HepG2 (cell line): ENCODE measurements around the gene TSPAN12. TPM values are rescaled to one million over a fixed set of nuclear protein-coding genes. Genes with fewer than 3 reads are reported as not detected.

Experiments
- FOXO1 ChIP-seq: sonication (generic); formaldehyde crosslinking; IDR thresholded peaks from 2 replicates; pipeline ENCODE4 v1.4.0; 2020; ENCODE audit warnings: missing genetic modification reagents
- HNRNPLL ChIP-seq: fragments of 200-400 bp; formaldehyde crosslinking; IDR thresholded peaks from 2 replicates; pipeline ENCODE4 v1.6.1; 2017; ENCODE audit warnings: mild to moderate bottlenecking, low read depth, low read length; ENCODE audit not compliant: poor library complexity, severe bottlenecking
- IKZF4 ChIP-seq: sonication (generic); formaldehyde crosslinking; IDR thresholded peaks from 2 replicates; pipeline ENCODE4 v1.5.1; 2020; ENCODE audit warnings: borderline replicate concordance, mild to moderate bottlenecking, low read depth, missing genetic modification reagents; ENCODE audit errors: not compliant biosample characterization
- ISL2 ChIP-seq: sonication (generic); formaldehyde crosslinking; IDR thresholded peaks from 2 replicates; pipeline ENCODE4 v1.5.0; 2020; ENCODE audit warnings: missing genetic modification reagents
- MAZ ChIP-seq, 2 experiments: sonication (generic) in 1 of 2; formaldehyde crosslinking in 1 of 2; IDR thresholded peaks; 2 replicates each; pipeline versions ENCODE4 v1.5.0 to v1.6.1; 2012 to 2020; ENCODE audit warnings: low read depth in 2 of 2, mild to moderate bottlenecking in 2 of 2, borderline replicate concordance in 1 of 2, improper control_type of control experiment in 1 of 2, low read length in 1 of 2, missing genetic modification reagents in 1 of 2, moderate library complexity in 1 of 2
- MEIS1 ChIP-seq: sonication (generic); formaldehyde crosslinking; IDR thresholded peaks from 2 replicates; pipeline ENCODE4 v1.9.0; 2021; ENCODE audit warnings: mild to moderate bottlenecking, missing genetic modification reagents, moderate library complexity, borderline replicate concordance
- MEIS2 ChIP-seq: sonication (generic); formaldehyde crosslinking; IDR thresholded peaks from 2 replicates; pipeline ENCODE4 v1.9.0; 2021; ENCODE audit warnings: mild to moderate bottlenecking, missing genetic modification reagents
- MYC ChIP-seq: sonication (generic); formaldehyde crosslinking; IDR thresholded peaks from 2 replicates; pipeline ENCODE4 v1.9.0; 2021; ENCODE audit warnings: missing genetic modification reagents, borderline replicate concordance
- ZBTB38 ChIP-seq: sonication (generic); formaldehyde crosslinking; IDR thresholded peaks from 2 replicates; pipeline ENCODE4 v1.5.1; 2020; ENCODE audit warnings: mild to moderate bottlenecking, missing genetic modification reagents
- ZNF329 ChIP-seq: sonication (generic); formaldehyde crosslinking; IDR thresholded peaks from 2 replicates; pipeline ENCODE4 v1.9.0; 2021; ENCODE audit warnings: low read depth, mild to moderate bottlenecking, missing genetic modification reagents
- ZNF383 ChIP-seq: sonication (generic); formaldehyde crosslinking; IDR thresholded peaks from 2 replicates; pipeline ENCODE4 v1.4.0; 2020; ENCODE audit warnings: missing genetic modification reagents, mild to moderate bottlenecking, borderline replicate concordance
- ZNF512B ChIP-seq: sonication (generic); formaldehyde crosslinking; IDR thresholded peaks from 2 replicates; pipeline ENCODE4 v1.5.1; 2020; ENCODE audit warnings: missing genetic modification reagents, mild to moderate bottlenecking, borderline replicate concordance
- ZSCAN12 ChIP-seq: sonication (generic); formaldehyde crosslinking; IDR thresholded peaks from 2 replicates; pipeline ENCODE4 v1.9.0; 2021; ENCODE audit warnings: mild to moderate bottlenecking, missing genetic modification reagents
- polyA plus RNA-seq, 8 experiments: library from polyadenylated mRNA; depleted of rRNA in 3 of 8; stranded (reverse) in 7 of 8; unstranded in 1 of 8; fragments of >200 nt; fragmentation: Illumina TruSeq in 4 of 8; extraction: Trizol in 4 of 8; gene quantifications; 2 replicates each; pipeline versions ENCODE4 v1.2.1 to v1.2.3, GENCODE V29; 2011 to 2016; ENCODE audit warnings: low read depth in 4 of 8, missing spikeins in 1 of 8, mixed read lengths in 1 of 8; ENCODE audit not compliant: insufficient read depth in 1 of 8
- total RNA-seq, 5 experiments: library from RNA; depleted of rRNA; stranded (reverse); fragments of >200 nt; fragmentation: Illumina TruSeq; extraction: Trizol; gene quantifications; 2 replicates each; pipeline ENCODE4 v1.2.3, GENCODE V29; 2016; ENCODE audit warnings: low read depth in 1 of 5
- TF ChIP-seq, protein P1 (sequence below): sonication (generic); formaldehyde crosslinking; IDR thresholded peaks from 2 replicates; pipeline ENCODE4 v1.5.0; 2020; ENCODE audit warnings: mild to moderate bottlenecking, missing genetic modification reagents, borderline replicate concordance
- TF ChIP-seq, protein P2 (sequence below): sonication (generic); formaldehyde crosslinking; IDR thresholded peaks from 2 replicates; pipeline ENCODE4 v1.4.0; 2020; ENCODE audit warnings: mild to moderate bottlenecking, missing genetic modification reagents
- TF ChIP-seq, protein P3 (sequence below): sonication (generic); formaldehyde crosslinking; IDR thresholded peaks from 2 replicates; pipeline ENCODE4 v1.5.0; 2020; ENCODE audit warnings: mild to moderate bottlenecking, missing genetic modification reagents, moderate library complexity
- TF ChIP-seq, protein P4 (sequence below): IDR thresholded peaks from 2 replicates; pipeline ENCODE4 v1.6.1; 2012; ENCODE audit warnings: inconsistent platforms

Gene TSPAN12
- total and polyA plus RNA-seq, 2 of the 13 experiments (the other 11 are each of a cell fraction or from before 2014, with no cell fraction given): 0.48 to 0.95 TPM

- TF ChIP-seq, protein P1, sequence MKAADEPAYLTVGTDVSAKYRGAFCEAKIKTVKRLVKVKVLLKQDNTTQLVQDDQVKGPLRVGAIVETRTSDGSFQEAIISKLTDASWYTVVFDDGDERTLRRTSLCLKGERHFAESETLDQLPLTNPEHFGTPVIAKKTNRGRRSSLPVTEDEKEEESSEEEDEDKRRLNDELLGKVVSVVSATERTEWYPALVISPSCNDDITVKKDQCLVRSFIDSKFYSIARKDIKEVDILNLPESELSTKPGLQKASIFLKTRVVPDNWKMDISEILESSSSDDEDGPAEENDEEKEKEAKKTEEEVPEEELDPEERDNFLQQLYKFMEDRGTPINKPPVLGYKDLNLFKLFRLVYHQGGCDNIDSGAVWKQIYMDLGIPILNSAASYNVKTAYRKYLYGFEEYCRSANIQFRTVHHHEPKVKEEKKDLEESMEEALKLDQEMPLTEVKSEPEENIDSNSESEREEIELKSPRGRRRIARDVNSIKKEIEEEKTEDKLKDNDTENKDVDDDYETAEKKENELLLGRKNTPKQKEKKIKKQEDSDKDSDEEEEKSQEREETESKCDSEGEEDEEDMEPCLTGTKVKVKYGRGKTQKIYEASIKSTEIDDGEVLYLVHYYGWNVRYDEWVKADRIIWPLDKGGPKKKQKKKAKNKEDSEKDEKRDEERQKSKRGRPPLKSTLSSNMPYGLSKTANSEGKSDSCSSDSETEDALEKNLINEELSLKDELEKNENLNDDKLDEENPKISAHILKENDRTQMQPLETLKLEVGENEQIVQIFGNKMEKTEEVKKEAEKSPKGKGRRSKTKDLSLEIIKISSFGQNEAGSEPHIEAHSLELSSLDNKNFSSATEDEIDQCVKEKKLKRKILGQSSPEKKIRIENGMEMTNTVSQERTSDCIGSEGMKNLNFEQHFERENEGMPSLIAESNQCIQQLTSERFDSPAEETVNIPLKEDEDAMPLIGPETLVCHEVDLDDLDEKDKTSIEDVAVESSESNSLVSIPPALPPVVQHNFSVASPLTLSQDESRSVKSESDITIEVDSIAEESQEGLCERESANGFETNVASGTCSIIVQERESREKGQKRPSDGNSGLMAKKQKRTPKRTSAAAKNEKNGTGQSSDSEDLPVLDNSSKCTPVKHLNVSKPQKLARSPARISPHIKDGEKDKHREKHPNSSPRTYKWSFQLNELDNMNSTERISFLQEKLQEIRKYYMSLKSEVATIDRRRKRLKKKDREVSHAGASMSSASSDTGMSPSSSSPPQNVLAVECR: peak; percentile 42; the same call in 1 of the 2 replicates
- TF ChIP-seq MEIS2 (CRISPR knock-in tag) (0 out of 2 replicates have a peak, but pooled peaks have one; percentile 23), HNRNPLL (peak; percentile 54), ZNF512B (no peak), MAZ (IDR thresholded peaks at IDR 0.05; ENCODE audit: borderline replicate concordance, low read depth, low read length) (no peak), MAZ (CRISPR knock-in tag; IDR thresholded peaks at IDR 0.05; ENCODE audit: low read depth) (peak; percentile 55), ISL2 (CRISPR knock-in tag) (peak; percentile 20; the same call in 1 of the 2 replicates), ZNF329 (no peak), ZNF383 (no peak), MYC (CRISPR knock-in tag) (peak; percentile 40; the same call in 1 of the 2 replicates), ZSCAN12 (CRISPR knock-in tag) (peak; percentile 76; the same call in 1 of the 2 replicates), MEIS1 (CRISPR knock-in tag) (no peak), ZBTB38 (CRISPR knock-in tag) (peak; percentile 30; the same call in 1 of the 2 replicates), FOXO1 (CRISPR knock-in tag) (no peak), IKZF4 (CRISPR knock-in tag) (no peak)
- TF ChIP-seq, protein P2, sequence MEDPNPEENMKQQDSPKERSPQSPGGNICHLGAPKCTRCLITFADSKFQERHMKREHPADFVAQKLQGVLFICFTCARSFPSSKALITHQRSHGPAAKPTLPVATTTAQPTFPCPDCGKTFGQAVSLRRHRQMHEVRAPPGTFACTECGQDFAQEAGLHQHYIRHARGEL (CRISPR knock-in tag): no peak
- TF ChIP-seq, protein P3, sequence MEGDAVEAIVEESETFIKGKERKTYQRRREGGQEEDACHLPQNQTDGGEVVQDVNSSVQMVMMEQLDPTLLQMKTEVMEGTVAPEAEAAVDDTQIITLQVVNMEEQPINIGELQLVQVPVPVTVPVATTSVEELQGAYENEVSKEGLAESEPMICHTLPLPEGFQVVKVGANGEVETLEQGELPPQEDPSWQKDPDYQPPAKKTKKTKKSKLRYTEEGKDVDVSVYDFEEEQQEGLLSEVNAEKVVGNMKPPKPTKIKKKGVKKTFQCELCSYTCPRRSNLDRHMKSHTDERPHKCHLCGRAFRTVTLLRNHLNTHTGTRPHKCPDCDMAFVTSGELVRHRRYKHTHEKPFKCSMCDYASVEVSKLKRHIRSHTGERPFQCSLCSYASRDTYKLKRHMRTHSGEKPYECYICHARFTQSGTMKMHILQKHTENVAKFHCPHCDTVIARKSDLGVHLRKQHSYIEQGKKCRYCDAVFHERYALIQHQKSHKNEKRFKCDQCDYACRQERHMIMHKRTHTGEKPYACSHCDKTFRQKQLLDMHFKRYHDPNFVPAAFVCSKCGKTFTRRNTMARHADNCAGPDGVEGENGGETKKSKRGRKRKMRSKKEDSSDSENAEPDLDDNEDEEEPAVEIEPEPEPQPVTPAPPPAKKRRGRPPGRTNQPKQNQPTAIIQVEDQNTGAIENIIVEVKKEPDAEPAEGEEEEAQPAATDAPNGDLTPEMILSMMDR (CRISPR knock-in tag): peak; percentile 62
- TF ChIP-seq, protein P4, sequence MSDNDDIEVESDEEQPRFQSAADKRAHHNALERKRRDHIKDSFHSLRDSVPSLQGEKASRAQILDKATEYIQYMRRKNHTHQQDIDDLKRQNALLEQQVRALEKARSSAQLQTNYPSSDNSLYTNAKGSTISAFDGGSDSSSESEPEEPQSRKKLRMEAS: peak; percentile 54; the same call in 1 of the 2 replicates
Measured at GRCh38 chr7:120857588-120858573, at the start of gene TSPAN12 (continued).
